HepG2 (cell line): ENCODE measurements around the gene LRRC34. TPM values are rescaled to one million over a fixed set of nuclear protein-coding genes. Genes with fewer than 3 reads are reported as not detected.
A peak's percentile ranks its signal among the peaks of the same experiment; 100 is the strongest.

Source experiments
- ARID5B ChIP-seq: IDR thresholded peaks from 2 replicates; pipeline ENCODE4 v1.4.0; 2020; ENCODE audit warnings: mild to moderate bottlenecking, missing genetic modification reagents
- ASH2L ChIP-seq: fragments of 300-600, 200-600 bp; sonication (generic); IDR thresholded peaks from 2 replicates; pipeline ENCODE4 v1.7.0; 2017; ENCODE audit warnings: low read depth, mild to moderate bottlenecking, moderate library complexity, mixed read lengths, low read length; ENCODE audit not compliant: insufficient read length
- ATF1 ChIP-seq: IDR thresholded peaks from 2 replicates; pipeline ENCODE4 v1.6.1; 2016; ENCODE audit warnings: mild to moderate bottlenecking, control low read depth
- CREB1 ChIP-seq, 2 experiments: fragments of 450-650 bp in 1 of 2; IDR thresholded peaks; 2 replicates each; pipeline ENCODE4 v1.6.1; 2016 to 2017; ENCODE audit warnings: control low read depth in 1 of 2, mild to moderate bottlenecking in 1 of 2, missing compliant biosample characterization in 1 of 2, missing genetic modification characterization in 1 of 2
- ETV5 ChIP-seq: IDR thresholded peaks from 2 replicates; pipeline ENCODE4 v1.6.1; 2018; ENCODE audit warnings: missing biosample characterization, missing genetic modification reagents, inconsistent platforms, borderline replicate concordance
- KAT2B ChIP-seq: fragments of 150-350 bp; IDR thresholded peaks from 2 replicates; pipeline ENCODE4 v1.6.1; 2014; ENCODE audit warnings: low read depth, low read length, borderline replicate concordance
- KAT8 ChIP-seq: IDR thresholded peaks from 2 replicates; pipeline ENCODE4 v1.6.1; 2016; ENCODE audit warnings: missing genetic modification reagents, missing compliant biosample characterization
- LCORL ChIP-seq, 2 experiments: fragments of 450-650 bp in 1 of 2; sonication (generic) in 1 of 2; formaldehyde crosslinking in 1 of 2; IDR thresholded peaks; 2 replicates each; pipeline versions ENCODE4 v1.5.0 to v1.6.1; 2017 to 2020; ENCODE audit warnings: antibody characterized with exemption in 1 of 2, missing genetic modification reagents in 1 of 2
- MED1 ChIP-seq: sonication (generic); formaldehyde crosslinking; IDR thresholded peaks from 2 replicates; pipeline ENCODE4 v1.4.0; 2020; ENCODE audit warnings: missing genetic modification reagents
- NFE2L1 ChIP-seq: sonication (generic); formaldehyde crosslinking; IDR thresholded peaks from 2 replicates; pipeline ENCODE4 v1.4.0; 2020; ENCODE audit warnings: missing genetic modification reagents, mild to moderate bottlenecking, borderline replicate concordance
- PHF21A ChIP-seq: sonication (generic); formaldehyde crosslinking; IDR thresholded peaks from 2 replicates; pipeline ENCODE4 v1.5.0; 2020; ENCODE audit warnings: mild to moderate bottlenecking, missing genetic modification reagents
- RBFOX2 ChIP-seq: fragments of 200-400 bp; formaldehyde crosslinking; IDR thresholded peaks from 2 replicates; pipeline ENCODE4 v1.6.1; 2017; ENCODE audit warnings: low read depth, mild to moderate bottlenecking, low read length
- SALL1 ChIP-seq: sonication (generic); formaldehyde crosslinking; IDR thresholded peaks from 2 replicates; pipeline ENCODE4 v1.8.0; 2022; ENCODE audit warnings: mild to moderate bottlenecking, missing genetic modification reagents
- TFDP2 ChIP-seq: sonication (generic); formaldehyde crosslinking; IDR thresholded peaks from 2 replicates; pipeline ENCODE4 v1.4.0; 2020; ENCODE audit warnings: missing genetic modification reagents
- THAP11 ChIP-seq: IDR thresholded peaks from 2 replicates; pipeline ENCODE4 v1.6.1; 2016; ENCODE audit warnings: missing biosample characterization, missing genetic modification reagents
- YEATS2 ChIP-seq: sonication (generic); formaldehyde crosslinking; IDR thresholded peaks from 2 replicates; pipeline ENCODE4 v1.4.0; 2020; ENCODE audit warnings: missing genetic modification reagents, borderline replicate concordance
- ZFX ChIP-seq: sonication (generic); formaldehyde crosslinking; IDR thresholded peaks from 2 replicates; pipeline ENCODE4 v1.4.0; 2020; ENCODE audit warnings: mild to moderate bottlenecking, low read depth, missing genetic modification reagents, moderate library complexity
- ZKSCAN5 ChIP-seq: sonication (generic); formaldehyde crosslinking; IDR thresholded peaks from 2 replicates; pipeline ENCODE4 v1.5.1; 2020; ENCODE audit warnings: mild to moderate bottlenecking, missing genetic modification reagents
- ZNF260 ChIP-seq: sonication (generic); formaldehyde crosslinking; IDR thresholded peaks from 2 replicates; pipeline ENCODE4 v1.4.0; 2020; ENCODE audit warnings: missing genetic modification reagents, low read depth, mild to moderate bottlenecking, borderline replicate concordance
- ZNF501 ChIP-seq: sonication (generic); formaldehyde crosslinking; IDR thresholded peaks from 2 replicates; pipeline ENCODE4 v1.5.1; 2020; ENCODE audit warnings: mild to moderate bottlenecking, moderate library complexity, missing genetic modification reagents
- ZNF713 ChIP-seq: sonication (generic); formaldehyde crosslinking; IDR thresholded peaks from 2 replicates; pipeline ENCODE4 v1.4.0; 2020; ENCODE audit warnings: mild to moderate bottlenecking, missing genetic modification reagents
- ZSCAN12 ChIP-seq: sonication (generic); formaldehyde crosslinking; IDR thresholded peaks from 2 replicates; pipeline ENCODE4 v1.9.0; 2021; ENCODE audit warnings: mild to moderate bottlenecking, missing genetic modification reagents
- ZUFSP ChIP-seq: sonication (generic); formaldehyde crosslinking; IDR thresholded peaks from 2 replicates; pipeline ENCODE4 v1.9.0; 2021; ENCODE audit warnings: missing genetic modification reagents, mild to moderate bottlenecking, borderline replicate concordance
- polyA plus RNA-seq, 8 experiments: library from polyadenylated mRNA; depleted of rRNA in 3 of 8; stranded (reverse) in 7 of 8; unstranded in 1 of 8; fragments of >200 nt; fragmentation: Illumina TruSeq in 4 of 8; extraction: Trizol in 4 of 8; gene quantifications; 2 replicates each; pipeline versions ENCODE4 v1.2.1 to v1.2.3, GENCODE V29; 2011 to 2016; ENCODE audit warnings: low read depth in 4 of 8, missing spikeins in 1 of 8, mixed read lengths in 1 of 8; ENCODE audit not compliant: insufficient read depth in 1 of 8
- total RNA-seq, 5 experiments: library from RNA; depleted of rRNA; stranded (reverse); fragments of >200 nt; fragmentation: Illumina TruSeq; extraction: Trizol; gene quantifications; 2 replicates each; pipeline ENCODE4 v1.2.3, GENCODE V29; 2016; ENCODE audit warnings: low read depth in 1 of 5

LRRC34 gene
- total and polyA plus RNA-seq, 2 of the 13 experiments (the other 11 are each of a cell fraction or from before 2014, with no cell fraction given), result not detected

GRCh38 chr3:169764882-169765612 is 47.7 kb downstream of the LRRC34 start, which contains the start of gene TERC (continued):
- TF ChIP-seq ETV5 (CRISPR knock-in tag) (peak; percentile 60; the same call in 1 of the 2 replicates), LCORL (IDR thresholded peaks at IDR 0.05) (no peak), LCORL (CRISPR knock-in tag; IDR thresholded peaks at IDR 0.05) (peak; percentile 46; the same call in 1 of the 2 replicates), RBFOX2 (peak; percentile 90), ZNF260 (CRISPR knock-in tag) (no peak), TFDP2 (CRISPR knock-in tag) (peak; percentile 52; the same call in 1 of the 2 replicates), KAT2B (no peak), ATF1 (0 out of 2 replicates have a peak, but pooled peaks have one; percentile 54), NFE2L1 (CRISPR knock-in tag) (no peak), SALL1 (CRISPR knock-in tag) (peak; percentile 16; the same call in 1 of the 2 replicates), ZKSCAN5 (CRISPR knock-in tag) (no peak), ASH2L (peak; percentile 7), MED1 (CRISPR knock-in tag) (0 out of 2 replicates have a peak, but pooled peaks have one; percentile 14), ZNF713 (CRISPR knock-in tag) (0 out of 2 replicates have a peak, but pooled peaks have one; percentile 3), YEATS2 (CRISPR knock-in tag) (peak; percentile 59; the same call in 1 of the 2 replicates), ZUFSP (CRISPR knock-in tag) (no peak), ARID5B (CRISPR knock-in tag) (0 out of 2 replicates have a peak, but pooled peaks have one; percentile 15), CREB1 (IDR thresholded peaks at IDR 0.05) (no peak), CREB1 (CRISPR knock-in tag; IDR thresholded peaks at IDR 0.05) (peak; percentile 76), ZNF501 (CRISPR knock-in tag) (no peak), THAP11 (CRISPR knock-in tag) (peak; percentile 77), ZSCAN12 (CRISPR knock-in tag) (no peak), PHF21A (CRISPR knock-in tag) (peak; percentile 35; the same call in 1 of the 2 replicates), KAT8 (CRISPR knock-in tag) (peak; percentile 86), ZFX (CRISPR knock-in tag) (peak; percentile 84)
